Stimulated activated CD4-positive, alpha-beta T cell treated with anti-CD3 and anti-CD28 coated beads, Interleukin-12 subunit alpha, Interleukin-12 subunit beta, amount 100 ng/mL, for 48 hours (primary cell): ENCODE results near the gene CDKN2B-AS1.
A peak's percentile ranks its signal among the peaks of the same experiment; 100 is the strongest.
"Not testable (repeated sequence)": the region's sequence is repeated elsewhere in the genome, so short reads cannot be mapped to it uniquely, and the experiment has no call there.

ENCODE experiments used
- DNase-seq, 3 donors: peaks; one replicate each; pipeline ENCODE4 v3.0.0-alpha.2; 2020; ENCODE audit warnings: low read depth in 2 of 3, low spot score in 1 of 3

CDKN2B-AS1 gene

GRCh38 chr9:21994556-21995005, at the start of gene CDKN2B-AS1:
CDKN2B-AS1 (plus strand) TSS chr9:21994791.
- peak in 1 of 3 donors; percentile 26 for DNase-seq

DNA sequence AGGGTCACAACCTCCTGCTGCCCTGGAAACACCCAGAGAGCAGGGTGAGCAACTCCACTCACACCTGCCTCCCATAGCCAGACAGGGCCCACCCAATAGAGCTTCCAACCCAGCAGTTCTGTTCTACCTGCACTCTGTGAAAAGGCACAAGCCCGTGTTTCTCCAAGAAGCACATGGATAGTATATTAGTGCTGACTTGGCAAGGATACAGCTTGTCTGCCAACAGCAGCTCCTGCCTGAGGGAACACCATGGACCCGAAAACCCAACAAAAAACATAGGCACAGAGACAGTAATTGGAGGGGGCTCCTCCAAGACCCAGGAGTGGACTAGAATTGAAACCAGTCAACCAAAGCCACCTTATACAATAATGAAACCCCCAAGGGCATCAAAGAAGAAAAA, 49.0 kb upstream of the CDKN2B-AS1 start:
- no peak for DNase-seq

DNA sequence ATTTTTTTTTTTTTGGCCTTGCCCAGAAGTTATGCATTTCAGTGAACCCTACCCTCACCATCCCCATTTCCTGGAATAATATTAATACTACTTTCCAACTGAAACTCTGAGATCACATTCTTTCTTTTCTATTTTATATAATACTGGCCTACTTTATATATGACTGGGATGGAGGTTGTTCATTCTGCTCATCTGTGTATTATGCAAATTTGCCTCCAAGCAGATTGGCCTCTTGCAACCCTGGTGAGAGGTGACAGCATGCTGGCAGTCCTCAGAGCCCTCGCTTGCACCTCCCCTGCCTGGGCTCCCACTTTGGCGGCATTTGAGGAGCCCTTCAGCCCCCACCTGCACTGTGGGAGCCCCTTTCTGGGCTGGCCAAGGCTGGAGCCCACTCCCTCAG, 35.8 kb upstream of the CDKN2B-AS1 start:
- no peak for DNase-seq

GRCh38 chr9:21959268-21959667, 35.3 kb upstream of the CDKN2B-AS1 start:
- DNase-seq: not testable (repeated sequence)

GRCh38 chr9:21961569-21961968, 33.0 kb upstream of the CDKN2B-AS1 start:
- no peak for DNase-seq

DNA sequence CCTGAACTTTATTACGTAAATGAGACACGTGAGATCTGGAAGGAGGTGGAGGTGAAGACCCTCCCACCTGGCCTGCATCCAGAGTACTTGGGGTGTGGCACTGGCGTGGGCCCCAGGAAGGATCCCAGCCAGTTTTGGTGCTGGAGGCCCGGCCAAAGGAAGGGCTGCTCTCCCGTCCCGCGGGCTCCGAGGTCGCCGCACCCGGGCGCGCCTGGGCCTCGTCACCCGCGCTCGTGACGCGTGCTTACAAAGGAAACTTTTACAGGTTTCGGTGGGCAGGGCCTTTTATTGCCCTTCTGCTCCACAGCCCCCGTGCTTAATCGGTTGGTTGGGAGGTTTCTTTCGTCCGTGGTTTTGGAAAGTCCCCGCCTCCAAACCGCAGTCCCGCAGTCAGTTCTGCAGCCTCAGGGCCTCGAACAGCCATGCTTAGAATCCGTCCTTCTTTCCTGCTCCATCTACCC, 29.6 kb upstream of the CDKN2B-AS1 start:
- peak; percentile 28 to 56 (median 37) for DNase-seq

DNA sequence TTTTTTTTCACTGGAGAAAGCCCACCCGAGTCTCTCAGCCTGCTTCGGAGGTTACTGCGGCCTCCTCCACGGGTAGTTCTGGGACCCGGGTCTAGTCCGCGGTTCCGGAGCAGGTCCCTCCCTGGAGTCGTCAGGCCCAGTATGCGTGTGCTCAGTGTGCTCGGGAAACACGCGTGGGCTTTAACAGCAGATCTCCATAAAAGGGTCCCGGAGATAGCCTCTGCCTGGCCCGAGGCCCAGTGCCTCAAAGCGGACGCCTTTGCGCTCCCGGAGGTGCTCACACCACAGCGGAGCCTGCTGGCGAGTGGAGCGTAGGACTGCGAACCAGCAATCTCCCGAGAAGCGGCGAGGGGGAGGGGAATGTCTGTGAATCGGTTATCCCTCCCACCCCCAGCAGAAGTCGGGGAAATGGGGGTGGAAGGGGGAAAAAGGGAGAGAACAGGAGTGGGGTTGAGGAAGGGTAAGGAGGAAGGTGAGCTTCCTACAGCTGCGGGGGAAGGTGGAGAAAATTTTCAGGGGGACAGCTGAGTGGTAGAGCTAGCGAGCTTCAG, 29.1 kb upstream of the CDKN2B-AS1 start:
- peak in 2 of 3 donors; percentile 23 to 43 for DNase-seq

GRCh38 chr9:21966140-21966851, 28.3 kb upstream of the CDKN2B-AS1 start:
- no peak for DNase-seq

DNA sequence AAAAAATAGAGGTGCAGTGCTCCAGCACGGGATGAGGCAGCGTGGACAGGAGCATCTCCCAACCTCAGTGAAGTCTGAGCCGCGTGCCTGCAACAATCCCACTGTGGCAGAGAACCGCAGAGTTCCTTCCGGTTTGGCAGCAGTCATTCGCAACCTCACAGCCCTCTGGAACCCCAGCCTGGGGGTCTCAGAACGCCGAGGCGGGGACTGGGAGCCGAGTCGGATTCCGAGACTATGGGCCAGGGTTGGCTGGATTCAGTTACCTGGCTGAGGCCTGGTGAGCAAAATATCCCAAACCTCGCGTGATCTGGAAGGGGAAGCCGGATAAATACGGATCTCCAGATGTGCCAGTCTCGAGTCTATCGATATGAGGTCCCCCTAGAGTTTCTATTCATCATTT, 27.4 kb upstream of the CDKN2B-AS1 start:
- DNase-seq: no peak

- DNase-seq: no peak
Observed at GRCh38 chr9:21967702-21968101, 26.9 kb upstream of the CDKN2B-AS1 start.

DNA sequence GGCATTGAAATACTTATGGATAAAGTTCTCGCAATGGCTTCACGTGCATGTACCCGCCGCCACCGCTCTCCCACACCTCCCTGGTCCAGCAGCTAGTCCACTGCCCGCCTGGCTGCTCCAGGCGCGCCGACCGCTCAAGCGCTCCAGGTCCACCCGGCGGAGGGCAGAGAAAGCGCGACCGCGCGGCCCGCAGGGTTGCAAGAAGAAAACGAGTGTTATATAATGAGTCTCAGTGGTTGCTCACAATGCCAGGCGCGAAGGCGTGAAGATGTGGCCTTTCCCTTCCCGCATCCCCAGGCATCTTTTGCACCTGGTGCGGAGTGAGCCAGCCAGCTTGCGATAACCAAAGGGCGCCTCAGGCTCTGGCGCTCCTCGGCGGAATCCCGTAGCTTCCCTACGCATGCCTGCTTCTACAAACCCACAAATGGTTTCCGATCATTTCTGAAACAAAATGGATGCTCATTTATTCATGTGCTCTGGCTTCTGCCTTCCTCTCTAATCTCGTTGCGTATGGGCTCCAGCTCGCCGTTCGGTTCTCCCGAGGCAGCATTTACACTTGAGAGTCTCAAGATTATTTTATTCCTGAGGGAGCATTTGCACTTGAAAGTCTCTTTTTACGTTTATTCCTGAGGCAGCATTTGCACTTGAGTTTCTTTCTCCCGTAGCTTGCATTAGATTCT, 26.1 kb upstream of the CDKN2B-AS1 start:
- no peak for DNase-seq

GRCh38 chr9:21969011-21969940, 25.3 kb upstream of the CDKN2B-AS1 start:
- DNase-seq: no peak

DNA sequence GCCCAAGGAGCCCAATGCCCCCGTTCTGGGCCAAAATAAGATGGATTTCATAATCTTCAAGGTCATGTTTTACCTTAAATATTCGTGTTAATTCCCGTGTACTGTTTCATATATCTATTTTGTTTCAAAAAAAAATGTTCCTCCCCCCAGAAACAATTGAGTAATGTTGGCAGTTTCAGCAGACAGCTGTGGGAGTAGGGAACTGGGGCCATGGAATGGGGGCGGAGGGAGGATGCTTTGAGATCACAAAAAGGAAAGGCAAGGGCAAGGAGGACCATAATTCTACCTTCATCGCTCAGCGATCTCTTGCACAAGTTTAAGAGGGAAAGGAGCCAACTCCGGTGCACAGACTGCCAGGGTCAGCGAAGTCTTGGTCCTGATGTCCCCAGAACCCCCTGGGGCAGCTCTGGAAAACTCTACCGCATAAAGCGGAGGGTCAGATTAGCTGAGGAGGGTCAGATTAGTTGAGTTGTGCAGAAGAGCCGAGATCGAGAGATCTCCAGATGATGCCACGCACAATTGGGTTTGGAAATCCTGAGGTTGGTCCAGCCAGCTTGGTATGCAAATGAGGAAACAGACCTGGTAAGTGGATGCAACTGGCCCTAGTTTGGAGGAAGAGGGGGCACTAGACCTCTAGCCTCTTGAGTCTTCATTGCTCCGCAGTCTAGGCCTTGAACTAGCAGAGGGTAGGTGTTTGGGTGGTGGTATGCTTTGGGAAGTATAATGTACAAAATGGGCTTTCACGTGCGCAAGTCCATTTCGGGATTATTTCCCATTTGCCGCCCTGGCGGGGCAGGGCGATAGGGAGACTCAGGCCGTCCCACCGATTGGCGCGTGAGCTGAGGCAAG, 24.4 kb upstream of the CDKN2B-AS1 start:
- no peak for DNase-seq

DNA sequence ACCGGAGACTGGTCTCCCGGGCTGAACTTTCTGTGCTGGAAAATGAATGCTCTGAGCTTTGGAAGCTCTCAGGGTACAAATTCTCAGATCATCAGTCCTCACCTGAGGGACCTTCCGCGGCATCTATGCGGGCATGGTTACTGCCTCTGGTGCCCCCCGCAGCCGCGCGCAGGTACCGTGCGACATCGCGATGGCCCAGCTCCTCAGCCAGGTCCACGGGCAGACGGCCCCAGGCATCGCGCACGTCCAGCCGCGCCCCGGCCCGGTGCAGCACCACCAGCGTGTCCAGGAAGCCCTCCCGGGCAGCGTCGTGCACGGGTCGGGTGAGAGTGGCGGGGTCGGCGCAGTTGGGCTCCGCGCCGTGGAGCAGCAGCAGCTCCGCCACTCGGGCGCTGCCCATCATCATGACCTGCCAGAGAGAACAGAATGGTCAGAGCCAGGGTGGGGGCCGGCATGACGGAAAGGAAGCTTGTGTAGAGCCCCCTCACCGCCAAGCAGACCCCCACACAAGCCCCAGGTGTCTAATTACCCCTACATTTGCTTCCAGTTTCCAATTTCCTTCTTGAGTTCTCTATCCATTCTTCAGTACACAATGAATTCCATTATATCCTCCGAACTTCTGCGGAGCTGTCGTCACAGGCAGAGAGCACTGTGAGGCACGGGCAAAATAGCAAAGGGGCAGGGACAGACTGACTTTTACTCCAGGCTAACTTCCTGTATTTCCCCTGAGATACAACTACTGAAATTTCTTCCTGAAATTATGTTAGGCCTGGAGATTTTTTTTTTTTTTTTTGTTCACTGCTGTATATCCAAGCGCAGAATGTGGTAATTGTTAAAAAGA, 23.6 kb upstream of the CDKN2B-AS1 start:
- DNase-seq: no peak

- no peak for DNase-seq
Observed at GRCh38 chr9:21972361-21972760, 22.2 kb upstream of the CDKN2B-AS1 start.

DNA sequence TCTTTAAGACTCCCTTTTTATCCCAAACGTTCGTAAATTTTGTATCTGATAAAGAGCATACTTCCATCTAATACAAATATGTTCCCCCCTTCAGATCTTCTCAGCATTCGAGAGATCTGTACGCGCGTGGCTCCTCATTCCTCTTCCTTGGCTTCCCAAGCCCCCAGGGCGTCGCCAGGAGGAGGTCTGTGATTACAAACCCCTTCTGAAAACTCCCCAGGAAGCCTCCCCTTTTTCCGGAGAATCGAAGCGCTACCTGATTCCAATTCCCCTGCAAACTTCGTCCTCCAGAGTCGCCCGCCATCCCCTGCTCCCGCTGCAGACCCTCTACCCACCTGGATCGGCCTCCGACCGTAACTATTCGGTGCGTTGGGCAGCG, 20.3 kb upstream of the CDKN2B-AS1 start:
- DNase-seq: no peak

GRCh38 chr9:21974722-21975409, 19.7 kb upstream of the CDKN2B-AS1 start:
- DNase-seq: peak in 2 of 3 donors; percentile 30 to 37

DNA sequence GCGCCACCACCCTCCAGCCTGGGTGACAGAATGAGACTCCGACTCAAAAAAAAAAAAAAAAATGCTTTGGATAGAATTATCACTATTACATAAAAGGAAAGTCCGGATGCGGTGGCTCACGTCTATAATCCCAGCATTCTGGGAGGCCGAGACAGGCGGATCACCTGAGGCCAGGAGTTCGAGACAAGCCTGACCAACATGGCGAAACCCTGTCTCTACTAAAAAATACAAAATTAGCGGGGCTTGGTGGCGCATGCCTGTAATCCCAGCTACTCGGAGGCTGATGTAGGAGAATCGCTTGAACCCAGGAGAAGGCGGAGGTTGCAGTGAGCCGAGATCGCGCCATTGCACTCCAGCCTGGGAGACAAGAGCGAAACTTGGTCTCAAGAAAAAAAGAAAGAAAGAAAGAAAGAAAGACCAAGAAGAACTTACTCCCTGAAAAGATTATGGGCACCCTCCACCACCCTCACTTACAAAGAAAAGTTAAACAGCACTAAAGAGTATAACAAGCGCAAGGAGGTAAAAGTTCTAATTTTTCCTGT, 18.2 kb upstream of the CDKN2B-AS1 start:
- DNase-seq: no peak
